HG03060 (cell line): ENCODE measurements around the gene GTF3C5.

Source experiments
- ATAC-seq: cut with Tn5 transposase; IDR thresholded peaks from one replicate; pipeline ENCODE4 v1.9.1; 2021; ENCODE audit warnings: low read depth, moderate number of reproducible peaks; ENCODE audit not compliant: unreplicated experiment

The GTF3C5 gene

GRCh38 chr9:133103183-133103986 lies 72.6 kb downstream of the GTF3C5 start:
- ATAC-seq: no peak

GRCh38 chr9:133103987-133104505 lies 73.2 kb downstream of the GTF3C5 start:
- no peak for ATAC-seq

GRCh38 chr9:133104718-133105460 lies 74.1 kb downstream of the GTF3C5 start:
- ATAC-seq: no peak

GRCh38 chr9:133105461-133105770 lies 74.6 kb downstream of the GTF3C5 start:
- ATAC-seq: no peak

GRCh38 chr9:133106511-133107244 lies 75.9 kb downstream of the GTF3C5 start:
- no peak for ATAC-seq

GRCh38 chr9:133107245-133107722 lies 76.5 kb downstream of the GTF3C5 start:
- ATAC-seq: no peak
